Measurements from ENCODE around the gene PLXNA4.

- TF ChIP-seq POLR2AphosphoS5 (IDR thresholded peaks at IDR 0.05) = no peak
- TF ChIP-seq POLR2A (IDR thresholded peaks at IDR 0.05) = no peak
- no peak for TF ChIP-seq CTCF (IDR thresholded peaks at IDR 0.05)
These were observed 177.9 kb downstream of the PLXNA4 start for GRCh38 chr7:132398253-132398925.
